ENCODE data around the gene SSH2.

GRCh38 chr17:29862951-29863350 lies 67.1 kb downstream of the SSH2 start:
- TF ChIP-seq, protein P1, sequence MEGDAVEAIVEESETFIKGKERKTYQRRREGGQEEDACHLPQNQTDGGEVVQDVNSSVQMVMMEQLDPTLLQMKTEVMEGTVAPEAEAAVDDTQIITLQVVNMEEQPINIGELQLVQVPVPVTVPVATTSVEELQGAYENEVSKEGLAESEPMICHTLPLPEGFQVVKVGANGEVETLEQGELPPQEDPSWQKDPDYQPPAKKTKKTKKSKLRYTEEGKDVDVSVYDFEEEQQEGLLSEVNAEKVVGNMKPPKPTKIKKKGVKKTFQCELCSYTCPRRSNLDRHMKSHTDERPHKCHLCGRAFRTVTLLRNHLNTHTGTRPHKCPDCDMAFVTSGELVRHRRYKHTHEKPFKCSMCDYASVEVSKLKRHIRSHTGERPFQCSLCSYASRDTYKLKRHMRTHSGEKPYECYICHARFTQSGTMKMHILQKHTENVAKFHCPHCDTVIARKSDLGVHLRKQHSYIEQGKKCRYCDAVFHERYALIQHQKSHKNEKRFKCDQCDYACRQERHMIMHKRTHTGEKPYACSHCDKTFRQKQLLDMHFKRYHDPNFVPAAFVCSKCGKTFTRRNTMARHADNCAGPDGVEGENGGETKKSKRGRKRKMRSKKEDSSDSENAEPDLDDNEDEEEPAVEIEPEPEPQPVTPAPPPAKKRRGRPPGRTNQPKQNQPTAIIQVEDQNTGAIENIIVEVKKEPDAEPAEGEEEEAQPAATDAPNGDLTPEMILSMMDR (IDR thresholded peaks at IDR 0.05 in 2 of 3, conservative IDR thresholded peaks at IDR 0.05 in 1 of 3; ENCODE audit: insufficient read depth in 2 of 3, low read depth in 1 of 3, low read length in 3 of 3) = no peak
- TF ChIP-seq MBD1 (CRISPR knock-in tag; IDR thresholded peaks at IDR 0.05) (no peak), ZNF239 (CRISPR knock-in tag; IDR thresholded peaks at IDR 0.05) (no peak), FOXM1 (IDR thresholded peaks at IDR 0.05; ENCODE audit: low read depth) (no peak), FOXM1 (CRISPR knock-in tag; IDR thresholded peaks at IDR 0.05; ENCODE audit: low read depth) (no peak), ZBTB11 (CRISPR knock-in tag; IDR thresholded peaks at IDR 0.05) (no peak), BRF1 (IDR thresholded peaks at IDR 0.05; ENCODE audit: borderline replicate concordance, extremely low read depth, insufficient read length) (no peak), PHF20 (IDR thresholded peaks at IDR 0.05; ENCODE audit: partially characterized antibody) (no peak), RFX5 (IDR thresholded peaks at IDR 0.05; ENCODE audit: low read depth, low read length) (no peak), ZBTB26 (CRISPR knock-in tag; IDR thresholded peaks at IDR 0.05) (no peak)
- TF ChIP-seq, protein P2, sequence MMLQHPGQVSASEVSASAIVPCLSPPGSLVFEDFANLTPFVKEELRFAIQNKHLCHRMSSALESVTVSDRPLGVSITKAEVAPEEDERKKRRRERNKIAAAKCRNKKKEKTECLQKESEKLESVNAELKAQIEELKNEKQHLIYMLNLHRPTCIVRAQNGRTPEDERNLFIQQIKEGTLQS (IDR thresholded peaks at IDR 0.05) = no peak
- TF ChIP-seq, protein P2 (CRISPR knock-in tag; conservative IDR thresholded peaks at IDR 0.05) = no peak
